Parathyroid adenoma (tissue), 2 donors: ENCODE measurements around the gene NCKAP5.

ENCODE experiments used
- H2AFZ ChIP-seq: fragments of 300-600 bp; sonication (generic); one replicate; pipeline ENCODE4 v1.7.0; 2017; ENCODE audit warnings: antibody characterized with exemption, mild to moderate bottlenecking
- H3K27ac ChIP-seq: fragments of 300-600 bp; sonication (generic); one replicate; pipeline ENCODE4 v1.7.0; 2017
- H3K27me3 ChIP-seq: fragments of 300-600 bp; sonication (generic); one replicate; pipeline ENCODE4 v1.7.0; 2017; ENCODE audit warnings: low read length; ENCODE audit not compliant: control insufficient read depth, insufficient read depth
- H3K36me3 ChIP-seq: fragments of 300-600 bp; sonication (generic); one replicate; pipeline ENCODE4 v1.7.0; 2017; ENCODE audit warnings: low read length; ENCODE audit not compliant: control insufficient read depth, insufficient read depth
- H3K4me1 ChIP-seq: fragments of 300-600 bp; sonication (generic); one replicate; pipeline ENCODE4 v1.7.0; 2017; ENCODE audit warnings: control low read depth
- H3K4me2 ChIP-seq: fragments of 300-600 bp; sonication (generic); one replicate; pipeline ENCODE4 v1.7.0; 2017; ENCODE audit warnings: low read length
- H3K4me3 ChIP-seq: fragments of 300-600 bp; sonication (generic); one replicate; pipeline ENCODE4 v1.7.0; 2017; ENCODE audit warnings: low read depth, low read length
- H3K79me2 ChIP-seq: fragments of 300-600 bp; sonication (generic); one replicate; pipeline ENCODE4 v1.7.0; 2017; ENCODE audit warnings: control low read depth
- H3K9ac ChIP-seq: fragments of 300-600 bp; sonication (generic); one replicate; pipeline ENCODE4 v1.7.0; 2017; ENCODE audit warnings: mild to moderate bottlenecking
- H3K9me3 ChIP-seq: fragments of 300-600 bp; sonication (generic); one replicate; pipeline ENCODE4 v1.7.0; 2017; ENCODE audit warnings: low read length; ENCODE audit not compliant: control insufficient read depth
- CTCF ChIP-seq: fragments of 300-600 bp; sonication (generic); IDR thresholded peaks from one replicate; pipeline ENCODE4 v1.7.0; 2017; ENCODE audit warnings: antibody characterized with exemption, mild to moderate bottlenecking
- donor health status: primary hyperparathyroidism.

Gene NCKAP5

GRCh38 chr2:132667706-132668105 is 900.6 kb downstream of the NCKAP5 start:
- TF ChIP-seq CTCF: no peak
- Histone ChIP-seq H3K79me2 (no peaks in the 10 kb centered on the region), H3K9ac (no peak overlapping the region), H3K27me3 (no peaks in the 10 kb centered on the region), H3K9me3 (no peaks in the 10 kb centered on the region), H2AFZ (no peak overlapping the region), H3K36me3 (no peaks in the 10 kb centered on the region), H3K4me2 (no peak overlapping the region), H3K4me1 (no peaks in the 10 kb centered on the region), H3K27ac (no peak overlapping the region), H3K4me3 (no peak overlapping the region)

GRCh38 chr2:132665401-132666140 is 902.7 kb downstream of the NCKAP5 start:
- TF ChIP-seq CTCF: no peak
- no peaks in the 10 kb centered on the region for H3K79me2 ChIP-seq
- no peaks in the 10 kb centered on the region for H3K27me3 ChIP-seq

GRCh38 chr2:132664096-132664495 is 904.2 kb downstream of the NCKAP5 start:
- H3K9ac ChIP-seq: no peak overlapping the region
- no peak for TF ChIP-seq CTCF
- H3K4me2 ChIP-seq: no peak overlapping the region
- no peak overlapping the region for H2AFZ ChIP-seq
- no peaks in the 10 kb centered on the region for H3K9me3 ChIP-seq
- H3K27ac ChIP-seq: no peak overlapping the region
- no peaks in the 10 kb centered on the region for H3K27me3 ChIP-seq
- no peak overlapping the region for H3K4me3 ChIP-seq
- H3K36me3 ChIP-seq: no peaks in the 10 kb centered on the region
- no peaks in the 10 kb centered on the region for H3K79me2 ChIP-seq
- no peaks in the 10 kb centered on the region for H3K4me1 ChIP-seq

More at GRCh38 chr2:132665401-132666140, 902.7 kb downstream of the NCKAP5 start:
- Histone ChIP-seq H3K9ac (no peak overlapping the region), H3K36me3 (no peaks in the 10 kb centered on the region), H3K27ac (no peak overlapping the region), H2AFZ (no peak overlapping the region), H3K4me1 (no peaks in the 10 kb centered on the region), H3K4me2 (no peak overlapping the region), H3K4me3 (no peak overlapping the region), H3K9me3 (no peaks in the 10 kb centered on the region)

GRCh38 chr2:132662732-132663131 is 905.5 kb downstream of the NCKAP5 start:
- TF ChIP-seq CTCF: no peak
- no peak overlapping the region for H3K4me2 ChIP-seq
- H3K9ac ChIP-seq: no peak overlapping the region
- H3K27me3 ChIP-seq: no peaks in the 10 kb centered on the region
- no peaks in the 10 kb centered on the region for H3K79me2 ChIP-seq
- H3K36me3 ChIP-seq: no peaks in the 10 kb centered on the region
- no peak overlapping the region for H3K4me3 ChIP-seq
- no peak overlapping the region for H2AFZ ChIP-seq
- no peaks in the 10 kb centered on the region for H3K9me3 ChIP-seq
- no peak overlapping the region for H3K27ac ChIP-seq
- H3K4me1 ChIP-seq: no peaks in the 10 kb centered on the region

- H3K27me3 ChIP-seq: no peaks in the 10 kb centered on the region
Measured at GRCh38 chr2:132659331-132659730, 908.9 kb downstream of the NCKAP5 start.

More at GRCh38 chr2:132659331-132659730, 908.9 kb downstream of the NCKAP5 start:
- H3K9me3 ChIP-seq: no peaks in the 10 kb centered on the region
- no peak overlapping the region for H3K4me2 ChIP-seq
- H3K36me3 ChIP-seq: no peaks in the 10 kb centered on the region
- no peak overlapping the region for H3K27ac ChIP-seq
- H2AFZ ChIP-seq: no peak overlapping the region
- no peak overlapping the region for H3K4me3 ChIP-seq
- no peak for TF ChIP-seq CTCF
- no peaks in the 10 kb centered on the region for H3K79me2 ChIP-seq
- no peak overlapping the region for H3K9ac ChIP-seq
- no peaks in the 10 kb centered on the region for H3K4me1 ChIP-seq
